ENCODE results near the gene VPS13A.
A peak's percentile ranks its signal among the peaks of the same experiment; 100 is the strongest.

The VPS13A gene

DNA sequence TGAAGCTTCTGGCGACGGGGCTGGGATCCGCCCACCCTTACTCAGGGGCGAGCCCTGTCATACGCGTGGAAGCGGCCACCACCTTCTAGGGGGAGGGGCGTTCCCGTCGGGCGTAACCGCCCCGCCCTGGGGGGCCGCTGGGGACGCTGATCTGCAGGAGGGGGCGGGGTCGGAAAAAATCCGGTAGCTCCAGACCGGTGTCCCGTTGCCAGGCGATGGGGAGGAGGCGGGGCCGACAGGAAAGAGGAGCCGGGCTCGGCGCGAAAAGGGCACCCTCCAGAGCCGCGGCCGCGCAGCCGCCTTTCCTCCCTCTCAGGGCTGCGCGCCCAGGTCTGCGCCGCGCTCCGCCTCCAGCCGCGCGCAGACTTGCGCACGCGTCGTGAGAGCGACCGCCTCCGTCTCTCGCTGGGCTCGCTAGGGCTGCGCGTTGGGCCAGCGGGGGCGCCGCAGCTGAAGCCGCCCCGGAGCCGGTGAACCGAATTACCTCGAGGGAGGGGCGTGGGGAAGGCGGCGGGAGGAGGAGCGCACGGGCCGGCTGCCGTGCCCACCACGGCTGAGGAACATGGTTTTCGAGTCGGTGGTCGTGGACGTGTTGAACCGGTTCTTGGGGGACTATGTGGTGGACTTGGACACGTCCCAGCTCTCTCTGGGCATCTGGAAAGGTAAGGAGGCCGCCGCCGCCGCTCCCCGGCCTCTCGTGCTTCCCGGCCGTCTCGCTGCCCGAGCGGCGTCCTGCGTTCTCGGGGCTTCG is at the start of gene VPS13A:
VPS13A (plus strand) TSS at position 392 of the 751 bp plus-strand sequence; CDS start at position 563, 171 bp downstream.
- DNase-seq, result peak; percentile 90

DNA sequence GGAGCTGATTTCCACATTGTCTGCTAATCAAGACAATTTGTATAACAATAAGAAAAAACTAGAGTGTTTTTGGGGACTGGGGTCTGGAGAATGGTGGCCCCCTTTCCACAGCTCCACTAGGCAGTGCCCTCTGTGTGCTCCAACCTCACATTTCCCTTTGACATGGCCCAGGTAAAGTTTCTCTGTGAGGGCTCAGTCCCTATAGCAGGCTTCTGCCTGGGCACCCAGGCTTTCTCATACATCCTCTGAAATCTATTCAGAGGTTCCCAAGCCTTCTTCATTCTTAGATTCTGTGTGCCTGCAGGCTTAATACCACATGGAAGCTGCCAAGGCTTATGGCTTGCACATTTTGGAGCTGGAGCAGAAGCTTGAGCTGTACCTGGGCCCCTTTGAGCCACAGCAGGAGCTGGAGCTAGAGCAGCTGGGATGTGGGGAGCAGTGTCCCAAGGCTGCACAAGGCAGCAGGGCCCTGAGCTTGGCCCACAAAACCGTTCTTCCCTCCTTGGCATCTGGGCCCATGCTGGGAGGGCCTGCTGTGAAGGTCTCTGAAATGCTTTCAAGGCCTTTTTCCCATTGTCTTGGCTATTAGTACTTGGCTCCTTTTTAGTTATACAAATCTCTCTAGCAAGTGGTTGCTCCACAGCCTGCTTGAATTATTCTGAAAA is 49.1 kb upstream of the VPS13A start:
- DNase-seq, result no peak

DNA sequence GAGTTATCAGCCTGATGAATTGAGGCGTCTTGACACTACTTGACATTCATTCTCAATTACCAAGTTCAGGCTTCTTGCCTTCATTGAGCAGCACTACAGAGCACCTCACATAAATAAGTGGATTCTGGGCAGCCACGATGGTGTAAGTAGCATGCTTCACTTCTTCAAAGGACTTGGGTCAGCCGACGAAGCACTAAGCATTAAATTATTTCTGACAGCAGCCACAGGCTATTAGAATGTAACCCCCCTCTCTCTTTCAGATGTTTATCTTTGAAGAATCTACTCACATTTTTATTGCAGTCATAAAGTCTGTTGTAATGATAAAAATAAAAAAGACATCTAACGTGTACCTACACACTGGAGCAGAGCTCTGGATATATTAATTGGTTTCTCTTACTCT is 45.9 kb upstream of the VPS13A start:
- no peak for DNase-seq

DNA sequence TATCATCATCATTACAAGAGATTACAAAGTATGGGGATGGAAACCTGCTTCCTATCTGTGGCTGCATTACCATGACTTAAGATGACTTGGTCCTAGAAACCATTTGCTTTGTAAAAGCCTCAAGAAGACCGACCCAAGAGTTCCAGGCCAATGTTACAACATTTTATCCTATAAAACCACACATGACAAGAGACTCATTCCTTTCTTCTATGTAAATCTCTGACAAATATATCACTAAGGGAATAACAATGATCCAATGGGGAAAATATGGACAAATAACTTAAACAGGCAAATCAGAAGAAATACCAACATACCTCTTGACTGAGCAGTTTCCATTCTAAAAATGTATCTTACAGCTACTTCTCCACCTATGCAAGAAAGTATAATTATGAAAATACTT is 44.3 kb upstream of the VPS13A start:
- no peak for DNase-seq

DNA sequence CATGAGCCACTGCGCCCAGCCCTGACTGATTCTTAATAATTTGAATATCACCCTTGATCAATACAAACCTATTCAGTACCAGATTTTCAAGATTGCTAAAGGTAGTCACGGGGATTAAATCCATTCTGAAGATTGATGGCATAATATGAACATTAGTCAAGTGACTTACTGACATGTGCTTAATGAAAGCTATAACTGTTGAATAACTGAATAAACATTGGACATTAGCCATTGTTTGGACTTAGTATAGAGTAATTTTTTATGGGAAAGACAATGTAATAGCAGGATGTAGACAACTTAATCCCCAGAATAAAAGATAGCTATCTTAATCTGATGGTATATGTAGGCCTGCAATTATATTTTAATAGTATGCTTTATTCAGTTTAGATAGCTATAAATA is 35.0 kb upstream of the VPS13A start:
- DNase-seq, result no peak

DNA sequence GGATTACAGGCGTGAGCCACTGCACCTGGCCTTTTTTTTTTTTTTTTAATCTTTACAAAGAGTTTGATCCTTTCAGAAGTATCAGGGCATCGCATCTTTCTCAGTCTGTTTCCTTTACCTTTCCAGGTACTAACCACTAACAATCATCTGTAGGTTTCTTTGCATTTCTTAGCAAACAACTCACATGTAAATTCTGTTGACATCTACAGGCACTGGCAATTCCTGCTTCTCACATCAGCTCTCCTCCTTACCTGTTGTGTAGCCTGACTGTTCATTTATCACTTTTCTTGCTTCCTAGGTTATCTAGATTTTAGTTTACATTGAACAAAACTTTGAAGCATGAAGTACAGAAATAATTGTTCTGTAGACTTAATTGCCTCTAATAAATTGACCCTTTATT is 27.5 kb upstream of the VPS13A start:
- no peak for DNase-seq

DNA sequence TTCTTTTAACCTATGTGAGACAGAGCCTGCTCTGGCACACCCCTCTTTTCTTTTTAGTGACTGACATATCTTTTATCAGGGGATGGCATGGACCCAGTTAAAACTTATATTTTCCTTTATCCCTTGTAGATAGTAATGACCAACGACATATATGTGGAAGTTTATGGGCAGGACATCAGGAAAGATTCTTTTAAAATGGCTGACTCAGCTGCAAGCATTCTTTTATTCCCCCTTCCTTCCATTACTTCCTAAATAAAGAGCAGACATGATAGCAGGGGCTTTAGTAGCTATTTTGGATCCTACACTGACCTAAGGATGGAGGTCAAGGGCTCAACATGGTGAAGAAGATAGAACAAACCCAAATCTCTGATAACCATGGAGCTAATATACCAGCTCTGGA is 25.0 kb upstream of the VPS13A start:
- DNase-seq, result no peak

DNA sequence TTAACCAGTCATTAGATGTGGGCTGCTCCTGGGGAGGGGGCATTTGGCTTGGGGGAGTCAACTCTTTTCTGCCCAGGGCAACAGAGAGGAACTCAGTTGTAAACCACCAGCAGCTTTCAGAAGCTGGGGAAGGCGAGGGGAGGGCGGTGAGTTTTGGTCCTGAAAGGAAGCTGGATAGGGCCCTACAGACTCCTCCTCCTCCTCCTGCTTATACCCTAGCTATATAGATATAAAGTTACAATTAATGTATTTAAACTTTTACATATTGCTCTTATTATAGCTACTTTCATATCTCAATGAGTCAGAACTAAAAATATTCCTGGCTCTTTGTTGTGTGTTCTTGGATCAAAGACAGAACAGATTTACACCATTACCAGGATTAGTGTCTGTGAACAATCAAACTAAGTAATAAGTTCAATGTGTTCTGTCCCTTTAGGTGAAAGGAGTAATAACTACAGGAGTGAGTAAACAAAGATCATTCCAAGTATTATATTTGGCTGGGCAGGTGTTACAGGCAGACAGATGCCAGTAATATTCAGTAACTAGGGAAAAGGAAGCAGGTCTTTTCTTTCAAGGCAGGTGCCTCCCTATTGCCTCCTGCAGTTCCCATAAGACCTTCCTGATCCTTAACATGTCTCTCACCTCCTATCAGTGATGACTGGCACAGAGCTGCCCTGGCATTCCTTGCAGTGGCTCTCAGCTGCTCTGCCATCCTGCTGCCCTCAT is 20.5 kb upstream of the VPS13A start:
- DNase-seq, result no peak

DNA sequence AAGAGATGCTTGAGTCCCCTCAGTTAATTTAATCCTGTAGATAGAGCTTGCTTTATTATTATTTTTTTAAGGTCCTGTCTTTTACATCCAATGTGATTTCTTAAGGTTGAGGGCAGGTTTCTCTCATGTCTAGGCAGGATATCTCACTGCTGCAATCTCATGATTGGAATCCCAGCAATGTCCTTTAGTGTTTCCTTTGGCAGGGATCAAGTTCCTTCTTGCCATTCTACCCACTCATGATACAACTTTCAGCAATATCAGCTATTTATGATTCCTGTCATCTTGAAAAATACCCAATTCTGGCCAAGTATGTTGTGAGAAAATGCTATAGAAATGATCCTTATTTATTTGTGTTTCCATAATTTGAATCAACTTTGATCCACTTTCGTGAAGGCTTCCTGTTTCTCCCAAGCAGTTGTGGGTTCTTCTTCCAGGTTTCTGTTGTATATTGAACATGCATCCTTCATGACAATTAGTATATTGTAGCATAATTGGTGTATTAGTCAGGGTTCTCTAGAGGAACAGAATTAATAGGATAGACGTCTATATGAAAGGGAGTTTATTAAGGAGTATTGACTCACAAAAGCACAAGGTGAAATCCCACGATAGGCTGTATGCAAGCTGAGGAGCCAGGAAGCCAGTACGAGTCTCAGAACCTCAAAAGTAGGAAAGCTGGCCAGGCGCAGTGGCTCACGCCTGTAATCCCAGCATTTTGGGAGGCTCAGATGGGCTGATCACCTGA is 18.4 kb upstream of the VPS13A start:
- DNase-seq, result no peak

DNA sequence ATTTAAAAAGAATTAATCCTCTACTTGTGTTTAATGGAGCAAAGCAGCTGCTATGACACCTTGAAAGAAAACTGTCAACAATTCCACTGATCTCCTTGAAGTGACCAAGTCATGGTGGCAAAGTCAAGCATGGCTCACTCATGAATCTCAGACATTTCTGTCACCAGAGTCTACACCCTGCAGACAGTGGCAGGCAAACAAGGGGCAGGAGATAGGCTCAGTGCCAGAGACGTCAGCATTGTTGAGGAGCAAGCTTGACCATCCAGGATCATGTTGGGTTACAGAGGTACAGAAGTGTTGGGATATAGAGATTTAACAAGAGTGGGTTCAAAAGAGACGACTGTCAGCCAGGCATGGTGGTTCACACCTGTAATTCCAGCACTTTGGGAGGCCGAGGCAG is 16.1 kb upstream of the VPS13A start:
- no peak for DNase-seq

DNA sequence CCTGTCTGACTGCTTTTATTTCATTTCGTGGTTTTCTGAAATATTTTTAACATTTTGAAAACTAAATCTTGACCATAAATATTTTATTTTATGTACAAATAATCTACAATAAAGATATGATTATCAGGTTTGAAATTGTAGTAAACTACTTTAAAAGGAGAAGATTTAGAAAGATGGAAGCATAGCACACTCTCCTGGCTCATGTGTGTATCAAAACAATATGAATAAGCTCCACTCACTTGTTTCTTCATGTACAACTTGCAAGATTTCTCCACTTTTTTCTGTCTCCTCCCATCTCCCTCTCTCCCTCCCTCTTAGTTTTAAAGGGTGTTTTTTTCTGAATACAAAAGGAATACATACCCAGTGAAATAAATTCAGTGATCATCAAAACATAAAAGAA is 15.4 kb upstream of the VPS13A start:
- DNase-seq, result no peak

DNA sequence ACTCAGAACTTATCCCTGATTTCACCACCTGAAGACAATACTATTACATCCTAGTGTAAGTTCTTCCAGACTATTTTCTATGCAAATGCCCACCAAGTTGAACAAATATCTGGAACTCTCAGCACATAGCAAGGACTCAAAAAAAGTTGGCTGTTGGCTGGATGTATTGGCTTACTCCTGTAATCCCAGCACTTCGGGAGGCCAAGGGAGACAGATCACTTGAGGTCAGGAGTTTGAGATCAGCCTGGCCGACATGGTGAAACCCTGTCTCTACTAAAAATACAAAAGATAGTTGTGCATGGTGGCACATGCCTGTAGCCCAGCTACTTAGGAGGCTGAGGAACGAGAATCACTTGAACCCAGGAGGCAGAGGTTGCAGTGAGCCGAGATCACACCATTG is 15.0 kb upstream of the VPS13A start:
- DNase-seq, result no peak

DNA sequence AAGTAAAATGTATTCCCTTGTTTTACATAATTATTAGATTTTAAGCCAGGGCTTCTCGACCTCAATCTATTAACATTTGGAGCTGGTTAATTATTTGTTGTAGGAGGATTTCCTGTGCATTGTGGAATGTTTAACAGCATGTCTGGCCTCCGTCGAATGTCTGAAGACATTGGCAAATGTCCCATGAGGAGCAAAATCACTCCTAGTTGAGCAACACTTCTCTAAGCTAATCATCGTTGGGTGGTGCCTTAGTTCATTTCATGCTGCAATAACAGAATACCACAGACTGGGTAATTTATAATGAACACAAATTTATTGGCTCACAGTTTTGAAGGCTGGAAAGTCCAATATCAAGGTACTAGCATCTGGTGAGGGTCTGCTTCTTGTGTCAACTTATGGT is 13.4 kb upstream of the VPS13A start:
- DNase-seq, result no peak

DNA sequence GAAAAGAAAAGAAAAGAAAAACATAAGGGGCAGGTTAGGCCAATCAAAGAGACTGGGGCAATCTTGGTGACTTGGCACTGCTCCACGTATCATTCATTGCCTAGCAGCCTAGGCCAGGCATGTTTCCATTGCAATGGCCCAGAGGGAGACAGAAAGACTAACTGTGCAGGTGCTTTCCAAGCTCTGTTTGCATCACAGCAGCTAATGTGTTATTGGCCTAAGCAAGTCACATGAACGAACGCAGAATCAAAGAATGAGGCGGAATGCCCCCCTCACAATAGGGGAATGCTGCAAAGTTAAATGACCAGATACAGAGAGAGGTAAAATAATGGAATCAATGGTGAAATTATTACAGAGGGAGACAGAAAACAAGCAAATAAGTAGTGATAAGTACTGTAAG is 11.1 kb upstream of the VPS13A start:
- no peak for DNase-seq

DNA sequence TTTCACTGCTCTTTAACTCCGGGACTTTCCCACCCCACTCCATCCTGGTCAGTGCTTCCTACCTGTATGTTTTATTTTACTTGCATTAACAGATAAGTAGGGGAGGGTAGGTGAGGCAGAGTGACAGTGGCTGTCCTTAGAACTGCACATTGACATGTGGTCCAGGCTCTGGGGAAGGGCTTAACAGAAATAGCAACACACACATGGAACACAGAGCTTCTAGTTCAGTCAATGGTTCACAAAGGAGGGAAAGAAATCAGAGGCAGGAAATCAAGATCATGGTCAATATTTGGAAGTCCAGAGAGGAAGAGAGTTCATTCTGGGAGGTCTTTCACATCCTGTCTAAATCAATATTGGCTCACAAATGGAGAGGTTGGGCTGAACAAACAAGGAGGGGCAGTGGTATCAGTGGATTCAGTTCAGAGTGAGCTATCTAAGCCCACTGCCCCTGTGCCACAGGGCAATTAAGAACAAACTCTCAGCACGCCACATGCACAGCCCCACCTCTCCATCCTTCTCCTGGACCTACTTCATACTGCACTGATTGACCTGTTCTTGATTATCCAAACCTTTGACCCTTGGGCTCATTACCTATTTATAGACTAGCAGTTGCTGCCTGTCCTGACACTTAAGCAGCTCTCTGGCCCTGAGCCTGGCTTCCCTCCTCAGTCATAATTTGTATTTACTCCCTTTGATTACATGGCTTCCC is 6.2 kb upstream of the VPS13A start:
- no peak for DNase-seq

DNA sequence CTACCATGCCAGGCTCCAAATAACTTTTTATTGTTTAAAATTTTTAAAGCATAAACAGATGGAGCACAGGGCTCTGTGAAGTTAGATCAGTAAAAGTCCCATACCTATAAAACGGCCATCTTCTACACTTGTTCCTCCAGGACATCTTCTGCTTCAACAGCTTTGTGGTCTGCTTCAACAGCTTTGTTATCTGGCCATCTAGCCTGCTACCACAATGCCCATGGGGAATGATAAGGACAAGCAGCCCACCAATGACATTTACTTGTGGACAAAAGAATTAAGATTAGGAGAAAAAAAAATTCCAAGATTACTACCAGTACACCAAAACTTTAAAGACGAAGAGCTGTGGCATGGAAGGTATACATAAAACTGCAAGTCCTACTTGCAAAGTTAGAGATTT is 2.2 kb upstream of the VPS13A start:
- no peak for DNase-seq

DNA sequence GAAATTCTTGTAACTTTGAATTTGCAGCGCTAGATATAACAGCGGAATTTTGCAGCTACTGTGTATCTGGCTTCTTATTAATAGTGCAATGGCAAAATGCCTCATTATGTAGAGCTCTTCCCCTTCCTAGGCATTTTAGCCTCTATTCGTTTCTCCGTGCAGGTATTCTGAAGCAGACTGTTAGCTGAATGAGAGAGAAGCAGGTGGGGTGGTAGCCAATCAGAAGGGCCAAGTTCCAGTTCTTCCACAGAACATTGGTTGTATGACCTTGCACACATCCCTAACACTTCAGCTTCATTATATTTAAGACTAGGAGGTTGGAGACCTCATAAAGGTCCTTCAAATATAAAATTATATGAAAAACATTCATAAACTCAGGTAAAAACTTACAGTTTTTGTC is 1.2 kb upstream of the VPS13A start:
- DNase-seq, result no peak

DNA sequence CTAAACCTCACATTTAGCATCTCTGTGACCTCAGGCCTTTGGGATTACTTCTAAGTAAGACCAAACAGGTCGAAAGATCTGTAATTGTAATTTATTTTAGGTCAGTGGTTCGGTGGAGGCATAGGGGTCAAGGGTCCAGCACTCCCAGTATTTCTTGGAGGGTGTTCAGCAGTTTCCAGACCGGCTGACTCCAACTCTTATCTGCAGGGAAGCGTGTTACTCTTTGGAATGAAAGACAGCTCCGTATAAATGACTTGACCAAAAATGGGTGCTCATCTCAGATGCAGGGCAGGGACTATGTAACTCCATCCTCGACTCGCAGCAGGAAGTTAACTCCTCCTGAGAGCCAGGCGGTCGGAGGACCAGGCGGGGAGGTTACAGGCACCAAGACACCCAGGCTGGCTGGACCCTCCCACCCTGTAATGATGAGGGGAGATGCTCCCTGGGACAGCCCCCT is 620 bp upstream of the VPS13A start:
- DNase-seq, result no peak

DNA sequence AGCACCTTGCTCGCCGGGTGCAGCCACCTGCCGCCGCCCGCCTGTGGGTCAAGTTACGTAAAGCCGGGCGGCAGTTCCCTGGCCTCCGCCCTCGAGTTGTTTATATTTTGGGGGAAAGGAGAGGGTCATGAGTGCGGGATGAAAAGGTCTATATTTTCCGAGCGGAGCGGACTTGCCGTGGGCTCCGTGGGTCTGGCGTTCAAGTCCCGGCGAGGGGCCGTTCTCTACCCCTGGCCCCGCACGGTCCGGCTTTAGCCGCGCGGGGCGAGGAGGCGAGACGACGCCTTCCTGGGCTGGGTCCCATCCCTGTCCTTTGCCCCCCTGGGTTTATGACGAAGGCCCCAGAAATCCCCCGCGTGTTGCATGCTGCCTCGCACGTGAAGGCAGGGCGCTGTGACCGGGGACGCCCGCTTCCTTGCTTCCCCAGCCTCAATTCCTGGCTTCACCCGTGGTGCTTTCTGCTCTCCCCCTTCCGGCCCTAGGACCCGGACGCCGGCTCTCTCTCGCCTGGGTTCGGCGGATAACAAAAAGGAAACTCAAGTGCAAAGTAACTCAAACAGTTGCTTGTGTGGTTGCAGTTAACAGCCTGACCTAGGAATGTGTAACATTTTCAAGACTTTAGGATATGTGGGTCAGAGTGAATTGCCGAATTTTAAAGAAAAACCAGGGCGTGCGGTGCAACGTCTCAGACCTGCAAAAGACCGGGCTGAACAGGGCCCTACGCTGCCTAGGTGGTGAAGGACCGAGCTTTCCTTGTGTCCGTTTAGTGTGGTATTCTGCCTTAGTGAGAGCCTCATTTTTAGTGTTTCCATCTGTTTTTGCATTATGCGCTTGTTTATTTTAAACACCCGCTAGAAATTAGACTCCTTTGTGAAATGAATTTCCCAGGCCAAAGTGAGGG is 810 bp downstream of the VPS13A start:
- DNase-seq, result peak; percentile 57

DNA sequence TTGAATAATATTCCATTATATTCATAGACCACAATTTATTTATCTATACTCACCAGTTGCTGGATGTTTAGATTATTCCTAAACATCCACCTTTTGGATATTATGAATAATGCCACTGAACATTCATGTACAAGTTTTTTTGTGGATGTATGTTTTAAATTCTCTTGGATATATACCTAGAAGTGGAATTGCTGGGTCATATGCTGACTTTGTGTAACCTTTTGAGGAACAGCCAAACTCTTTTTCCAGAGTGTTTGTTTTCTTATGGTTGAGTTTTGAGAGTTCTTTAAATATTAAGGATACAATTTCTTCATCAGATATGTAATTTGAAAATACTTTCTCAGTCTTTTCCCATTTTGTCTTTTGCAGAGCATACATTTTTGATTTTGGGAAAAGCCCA is 2.7 kb downstream of the VPS13A start:
- DNase-seq, result no peak

DNA sequence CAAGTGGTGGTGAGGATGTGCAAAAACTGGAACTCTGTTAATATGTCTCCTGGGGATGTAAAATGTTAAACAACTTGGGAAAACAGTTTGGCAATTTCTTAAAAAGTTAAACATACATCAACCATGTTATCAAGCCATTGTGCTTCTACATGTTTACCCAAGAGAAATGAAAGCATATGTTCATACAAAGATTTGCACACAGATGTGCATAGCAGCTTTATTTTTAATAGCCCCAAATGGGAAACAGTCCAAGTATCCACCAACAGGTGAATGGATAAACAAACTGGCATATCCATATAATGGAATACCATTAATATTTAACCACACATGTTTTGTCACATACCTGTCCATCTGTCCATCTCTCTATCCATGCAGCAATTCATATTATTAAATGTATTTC is 6.2 kb downstream of the VPS13A start:
- DNase-seq, result no peak

DNA sequence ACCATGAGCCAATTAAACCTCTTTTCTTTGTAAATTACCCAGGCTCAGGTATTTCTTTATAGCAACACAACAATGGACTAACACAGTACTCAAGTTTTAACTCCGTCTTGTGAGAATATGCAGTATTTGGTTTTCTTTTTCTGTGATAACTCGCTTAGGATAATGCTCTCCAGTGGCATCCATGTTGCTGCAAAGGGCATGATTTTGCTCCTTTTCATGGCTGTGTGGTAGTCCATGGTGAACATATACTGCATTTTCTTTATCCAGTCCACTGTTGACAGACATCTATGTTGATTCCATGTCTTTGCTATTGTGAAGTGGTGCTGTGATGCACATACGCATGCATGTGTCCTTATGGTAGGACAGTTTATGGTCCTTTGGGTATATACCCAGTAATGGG is 10.9 kb downstream of the VPS13A start:
- DNase-seq, result no peak

Data from activated CD4-positive, CD25-positive, alpha-beta regulatory T cell treated with anti-CD3 and anti-CD28 coated beads, Interleukin-2, amount 50 U/mL, for 72 hours (primary cell).